WI38 (cell line): Measurements from ENCODE around the gene TAF6L.
"Not testable (repeated sequence)": the region's sequence is repeated elsewhere in the genome, so short reads cannot be mapped to it uniquely, and the experiment has no call there.

ENCODE experiments used
- H3K4me3 ChIP-seq: 2 replicates; pipeline ENCODE4 v1.5.1; 2011; ENCODE audit warnings: low read depth, mild to moderate bottlenecking, control low read depth, low read length
- CTCF ChIP-seq: IDR thresholded peaks from 2 replicates; pipeline ENCODE4 v1.5.1; 2012; ENCODE audit warnings: low read depth, mild to moderate bottlenecking, control low read depth, low read length

The TAF6L gene

DNA sequence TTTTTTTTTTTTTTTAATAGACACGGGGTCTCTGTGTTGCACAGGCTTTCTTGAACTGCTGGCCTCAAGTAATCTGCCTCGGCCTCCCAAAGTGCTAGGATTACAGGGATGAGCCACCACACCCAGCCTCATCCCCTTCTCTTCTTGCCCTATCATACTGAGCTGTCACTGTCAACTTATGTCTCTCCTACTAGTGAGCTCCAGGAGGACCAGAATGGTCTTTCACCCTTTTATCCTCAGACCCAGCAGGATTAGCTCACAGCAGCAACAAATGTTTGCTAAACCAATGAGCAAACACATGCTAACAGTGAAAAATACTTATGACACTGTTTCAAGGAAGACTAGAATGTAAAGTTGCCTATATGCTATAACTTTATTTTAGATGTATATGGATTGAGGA is 40.5 kb downstream of the TAF6L start:
- no peak overlapping the region for H3K4me3 ChIP-seq
- TF ChIP-seq CTCF: no peak

- no peak for TF ChIP-seq CTCF
- H3K4me3 ChIP-seq: no peak overlapping the region
Measured at GRCh38 chr11:62816557-62816956, 45.4 kb downstream of the TAF6L start.

DNA sequence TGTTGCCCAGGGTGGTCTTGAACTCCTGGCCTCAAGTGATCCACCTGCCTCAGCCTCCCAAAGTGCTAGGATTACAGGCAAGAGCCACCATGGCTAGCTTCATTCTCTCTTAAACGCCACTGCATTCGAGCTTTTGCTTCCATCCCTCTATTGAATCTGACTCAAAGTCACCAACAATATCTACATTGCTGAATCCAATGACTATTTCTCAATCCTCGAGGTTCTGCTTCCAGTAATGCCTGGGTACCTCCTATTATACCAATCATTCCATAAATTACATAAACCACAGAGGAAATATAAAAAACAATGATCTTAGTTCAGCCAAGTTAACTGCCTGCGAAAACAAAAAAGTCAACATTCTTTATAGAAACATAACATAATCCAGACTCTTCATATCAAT is 45.9 kb downstream of the TAF6L start:
- H3K4me3 ChIP-seq: no peak overlapping the region
- TF ChIP-seq CTCF: no peak

DNA sequence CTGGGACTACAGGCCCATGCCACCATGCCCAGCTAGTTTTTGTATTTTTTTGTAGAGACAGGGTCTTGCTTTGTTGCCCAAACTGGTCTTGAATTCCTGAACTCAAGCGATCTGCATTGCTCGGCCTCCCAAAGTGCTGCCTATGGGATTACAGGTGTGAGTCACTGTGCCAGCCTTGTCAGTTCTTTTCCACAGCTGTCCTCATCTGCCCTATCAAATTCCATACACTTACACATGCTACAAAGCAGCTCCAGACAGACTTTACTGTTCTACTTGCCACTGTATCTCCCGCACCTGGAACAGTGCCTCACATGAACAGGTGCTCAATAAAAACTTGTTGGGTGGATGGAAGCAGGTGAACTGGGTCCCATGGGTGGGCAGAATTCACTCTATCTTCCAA is 52.5 kb downstream of the TAF6L start:
- no peak for TF ChIP-seq CTCF
- H3K4me3 ChIP-seq: no peak overlapping the region

GRCh38 chr11:62828130-62828529 is 56.9 kb downstream of the TAF6L start:
- H3K4me3 ChIP-seq: not testable (repeated sequence)

DNA sequence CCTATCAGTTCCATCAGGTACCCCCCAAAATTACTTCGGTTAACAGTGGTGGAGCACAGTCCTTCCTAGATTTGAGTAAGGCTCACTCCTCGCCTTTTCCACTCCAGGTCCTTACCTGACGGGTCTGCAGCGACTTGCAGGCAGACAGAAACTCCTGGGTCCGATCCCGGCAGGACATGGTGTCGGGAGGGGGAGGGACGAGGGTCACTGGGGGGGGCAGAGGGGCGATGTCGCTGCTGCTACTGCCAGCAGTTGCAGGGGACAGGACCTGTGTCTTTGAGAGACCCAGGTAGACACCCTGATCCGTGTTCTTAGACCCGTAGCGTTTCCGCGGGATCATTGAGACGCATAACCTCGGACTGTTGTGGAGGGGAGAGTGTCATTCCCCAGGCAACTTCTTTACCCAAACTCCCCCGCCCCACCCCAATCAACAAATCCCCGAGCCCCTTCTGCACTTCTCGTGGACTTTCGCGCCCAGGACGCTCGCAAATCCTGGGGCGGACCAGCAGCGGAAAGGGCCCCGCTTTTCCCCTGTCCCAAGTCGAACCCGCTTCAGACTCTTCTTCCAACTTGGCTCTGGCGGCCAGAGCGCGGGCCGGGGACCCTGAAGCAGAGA is 59.8 kb downstream of the TAF6L start:
- TF ChIP-seq CTCF: no peak
- H3K4me3 ChIP-seq: peak overlapping the region; percentile 82

DNA sequence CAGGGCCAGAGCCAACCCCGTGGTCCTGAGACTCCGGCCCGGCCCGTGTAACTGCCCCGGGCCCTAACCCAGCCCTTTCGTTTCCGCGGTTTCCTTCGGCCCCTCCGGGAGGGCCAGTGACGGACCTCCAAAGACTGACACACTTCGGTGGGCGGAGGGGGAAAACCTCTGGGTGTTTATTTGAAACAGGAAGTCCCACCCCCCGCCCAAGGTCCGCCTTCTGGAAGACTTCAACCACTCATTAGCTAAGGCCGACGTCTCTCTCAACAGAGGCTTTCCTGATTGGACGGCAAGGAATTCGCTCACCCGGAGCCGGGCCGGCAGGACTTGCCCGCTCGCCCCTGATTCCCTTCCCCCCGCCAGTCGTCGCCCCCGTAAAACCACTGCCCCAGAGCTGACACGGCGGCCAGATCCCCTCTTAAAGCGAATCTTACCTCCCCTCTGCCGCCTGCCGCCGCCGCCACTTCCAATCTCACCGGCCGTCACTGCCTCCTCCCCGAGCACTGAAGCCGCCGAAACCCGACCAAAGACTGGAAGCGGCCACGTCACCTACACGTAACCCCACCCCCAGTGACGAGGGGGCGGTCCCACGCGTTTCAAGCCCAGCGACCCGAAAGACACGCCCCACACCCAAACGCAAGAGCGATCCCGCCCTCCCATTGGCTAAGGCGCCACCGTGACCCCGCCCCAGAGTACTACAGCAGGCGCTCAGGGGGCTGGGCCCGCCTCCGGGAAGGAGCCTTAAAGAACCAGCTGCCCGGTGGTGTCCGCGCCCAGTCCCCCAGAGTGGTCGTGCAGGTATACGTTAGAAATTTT is 60.5 kb downstream of the TAF6L start, which contains the start of gene STX5:
Gene STX5 (minus strand): TSS at position 532 of the 816 bp plus-strand sequence. CDS start 808 bp downstream, outside the sequence.
- H3K4me3 ChIP-seq: peak within 1 kb of the TSS; percentile 82
- TF ChIP-seq CTCF: no peak
